Suprapubic skin (tissue), 4 donors: ENCODE measurements around the gene NR4A1. TPM values are rescaled to one million over a fixed set of nuclear protein-coding genes. Genes with fewer than 3 reads are reported as not detected.

ENCODE experiments used
- DNase-seq, 2 donors: peaks; one replicate each; pipeline ENCODE4 v3.0.0-alpha.2; 2019; ENCODE audit warnings: low spot score in 2 of 2
- H3K27ac ChIP-seq: fragments of 200-600 bp; sonication (generic); one replicate; pipeline ENCODE4 v1.5.1; 2019
- H3K27me3 ChIP-seq: fragments of 200-600 bp; sonication (generic); one replicate; pipeline ENCODE4 v1.5.1; 2019
- H3K36me3 ChIP-seq: fragments of 200-600 bp; sonication (generic); one replicate; pipeline ENCODE4 v1.5.1; 2019
- H3K4me1 ChIP-seq: fragments of 200-600 bp; sonication (generic); one replicate; pipeline ENCODE4 v1.5.1; 2019
- H3K4me3 ChIP-seq: fragments of 200-600 bp; sonication (generic); one replicate; pipeline ENCODE4 v1.5.1; 2019; ENCODE audit warnings: mild to moderate bottlenecking
- H3K9me3 ChIP-seq: fragments of 200-600 bp; sonication (generic); one replicate; pipeline ENCODE4 v1.5.1; 2019
- EP300 ChIP-seq: sonication (generic); formaldehyde crosslinking; IDR thresholded peaks from one replicate; pipeline ENCODE4 v1.6.1; 2017; ENCODE audit warnings: antibody characterized with exemption
- POLR2A ChIP-seq, 2 donors: fragments of 450-650 bp; IDR thresholded peaks; one replicate each; pipeline ENCODE4 v1.6.1; 2017; ENCODE audit warnings: antibody characterized with exemption in 2 of 2, mild to moderate bottlenecking in 2 of 2, moderate library complexity in 2 of 2
- POLR2AphosphoS5 ChIP-seq, 3 donors: sonication (generic); formaldehyde crosslinking; IDR thresholded peaks; one replicate each; pipeline ENCODE4 v1.6.1; 2017; ENCODE audit warnings: antibody characterized with exemption in 3 of 3
- WGBS: methylation state at CpG from one replicate; pipeline ENCODE4 v1.1.5; 2018; 5-methylcytosine and 5-hydroxymethylcytosine counted together
- total RNA-seq, 4 donors: library from RNA; depleted of rRNA; stranded (reverse); fragments of >200 nt; gene quantifications; one replicate each; pipeline ENCODE4 v1.1.0, GENCODE V29; 2016
- TF ChIP-seq, protein P1 (sequence below), 2 donors: fragments of 200-600 bp in 1 of 2; fragments of 450-650 bp in 1 of 2; sonication (generic) in 1 of 2; IDR thresholded peaks; one replicate each; pipeline ENCODE4 v1.5.1; 2016 to 2019; ENCODE audit warnings: antibody characterized with exemption in 2 of 2, mild to moderate bottlenecking in 1 of 2, moderate library complexity in 1 of 2

The NR4A1 gene
- total RNA-seq, 4 donors from 2014 or later = 141 to 775 (median 422) TPM

DNA sequence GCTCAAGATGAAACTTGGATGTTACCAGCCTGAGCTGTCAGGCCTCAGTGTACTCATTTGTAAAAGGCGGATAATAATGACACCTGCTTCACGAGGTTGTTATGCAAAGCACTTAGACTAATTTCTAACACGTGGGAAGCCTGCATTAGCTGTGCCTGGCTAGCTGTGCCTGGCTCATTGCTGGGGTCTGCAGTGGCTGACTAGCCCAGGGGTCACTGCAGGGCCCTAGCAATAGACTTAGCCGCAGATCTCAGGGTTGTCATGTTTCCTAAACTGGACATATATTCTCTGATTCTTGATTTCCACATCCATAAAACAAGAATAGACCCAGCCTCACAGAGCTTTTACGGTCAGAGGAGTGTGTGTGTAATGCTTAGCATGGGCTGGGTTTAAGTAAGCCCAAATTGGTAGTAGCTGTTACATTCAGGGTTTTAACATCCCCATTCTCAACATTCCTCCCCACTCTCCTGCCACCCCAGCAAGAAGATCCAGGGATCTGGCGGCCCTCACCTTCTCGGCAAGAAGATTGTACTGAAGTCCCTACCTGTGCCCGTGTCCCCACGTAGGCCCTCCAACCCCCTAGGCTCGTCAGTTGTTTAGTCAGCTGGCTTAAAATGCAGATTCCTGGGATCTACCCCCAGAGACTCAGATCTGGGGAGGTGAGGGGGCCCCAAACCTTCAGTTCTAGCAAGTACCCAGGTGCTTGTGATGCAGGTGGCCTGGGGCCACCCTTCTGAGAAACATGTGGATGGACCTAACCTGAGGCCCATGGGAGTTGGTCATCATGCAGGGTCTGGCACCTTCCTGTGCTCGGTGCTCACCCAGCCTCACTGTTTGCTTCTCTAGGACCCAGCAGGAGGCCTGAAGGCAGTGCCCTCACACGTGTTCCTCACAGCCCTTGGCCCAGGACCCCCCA lies 8.6 kb downstream of the NR4A1 start:
- Histone ChIP-seq H3K27ac (peak overlapping the region; percentile 44), H3K4me3 (no peak overlapping the region), H3K4me1 (peaks cover 27% of the 10 kb centered on the region), H3K9me3 (no peaks in the 10 kb centered on the region), H3K27me3 (no peaks in the 10 kb centered on the region), H3K36me3 (peaks cover 37% of the 10 kb centered on the region)
- TF ChIP-seq, protein P1, sequence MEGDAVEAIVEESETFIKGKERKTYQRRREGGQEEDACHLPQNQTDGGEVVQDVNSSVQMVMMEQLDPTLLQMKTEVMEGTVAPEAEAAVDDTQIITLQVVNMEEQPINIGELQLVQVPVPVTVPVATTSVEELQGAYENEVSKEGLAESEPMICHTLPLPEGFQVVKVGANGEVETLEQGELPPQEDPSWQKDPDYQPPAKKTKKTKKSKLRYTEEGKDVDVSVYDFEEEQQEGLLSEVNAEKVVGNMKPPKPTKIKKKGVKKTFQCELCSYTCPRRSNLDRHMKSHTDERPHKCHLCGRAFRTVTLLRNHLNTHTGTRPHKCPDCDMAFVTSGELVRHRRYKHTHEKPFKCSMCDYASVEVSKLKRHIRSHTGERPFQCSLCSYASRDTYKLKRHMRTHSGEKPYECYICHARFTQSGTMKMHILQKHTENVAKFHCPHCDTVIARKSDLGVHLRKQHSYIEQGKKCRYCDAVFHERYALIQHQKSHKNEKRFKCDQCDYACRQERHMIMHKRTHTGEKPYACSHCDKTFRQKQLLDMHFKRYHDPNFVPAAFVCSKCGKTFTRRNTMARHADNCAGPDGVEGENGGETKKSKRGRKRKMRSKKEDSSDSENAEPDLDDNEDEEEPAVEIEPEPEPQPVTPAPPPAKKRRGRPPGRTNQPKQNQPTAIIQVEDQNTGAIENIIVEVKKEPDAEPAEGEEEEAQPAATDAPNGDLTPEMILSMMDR (IDR thresholded peaks at IDR 0.05) = no peak
- 85% methylated on average over 11 of the region's 12 CpGs for WGBS
- DNase-seq = no peak

DNA sequence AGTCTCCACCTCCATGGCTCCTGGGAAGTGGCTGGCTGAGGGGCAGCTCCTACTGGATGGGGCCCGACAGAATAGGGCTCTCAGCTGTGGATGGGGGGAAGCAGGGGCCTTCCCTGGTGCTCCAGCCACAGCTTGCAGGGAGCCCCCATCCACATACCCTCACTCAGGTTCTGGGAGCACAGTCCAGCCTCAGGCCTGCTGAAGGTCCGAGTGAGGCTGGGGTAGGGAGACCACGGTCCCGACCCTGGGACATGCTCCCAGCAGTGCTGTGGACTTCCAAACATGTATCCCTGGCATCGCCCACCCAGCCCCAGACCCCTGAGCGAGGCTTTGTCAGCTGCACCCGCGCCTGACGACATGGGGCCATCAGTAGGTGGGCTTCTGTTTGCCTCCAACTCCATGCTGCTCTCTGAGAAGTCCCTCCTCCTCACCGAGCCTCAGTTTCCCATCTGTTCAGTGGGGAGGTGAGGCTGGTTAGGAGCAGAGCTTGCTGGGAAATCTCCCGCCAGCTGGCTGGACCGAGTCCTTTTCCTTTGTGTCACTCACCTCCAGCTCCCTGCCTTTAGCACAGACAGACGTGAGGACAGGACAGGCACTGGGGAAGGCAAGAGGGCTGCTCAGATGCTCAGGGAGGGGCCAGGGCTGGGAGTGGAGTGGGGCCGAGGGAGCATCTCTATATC lies 9.4 kb downstream of the NR4A1 start:
- H3K4me3 ChIP-seq = no peak overlapping the region
- TF ChIP-seq, protein P1 (IDR thresholded peaks at IDR 0.05) = no peak
- TF ChIP-seq POLR2A (IDR thresholded peaks at IDR 0.05) (no peak), EP300 (no peak), POLR2AphosphoS5 (IDR thresholded peaks at IDR 0.05) (no peak)
- H3K27ac ChIP-seq = peak overlapping the region; percentile 44
- 87% methylated on average over 13 of the region's 14 CpGs for WGBS
- no peaks in the 10 kb centered on the region for H3K9me3 ChIP-seq
- peak in 1 of 2 donors; percentile 70 for DNase-seq
- H3K4me1 ChIP-seq = peaks cover 21% of the 10 kb centered on the region
- H3K27me3 ChIP-seq = no peaks in the 10 kb centered on the region
- H3K36me3 ChIP-seq = peaks cover 30% of the 10 kb centered on the region

DNA sequence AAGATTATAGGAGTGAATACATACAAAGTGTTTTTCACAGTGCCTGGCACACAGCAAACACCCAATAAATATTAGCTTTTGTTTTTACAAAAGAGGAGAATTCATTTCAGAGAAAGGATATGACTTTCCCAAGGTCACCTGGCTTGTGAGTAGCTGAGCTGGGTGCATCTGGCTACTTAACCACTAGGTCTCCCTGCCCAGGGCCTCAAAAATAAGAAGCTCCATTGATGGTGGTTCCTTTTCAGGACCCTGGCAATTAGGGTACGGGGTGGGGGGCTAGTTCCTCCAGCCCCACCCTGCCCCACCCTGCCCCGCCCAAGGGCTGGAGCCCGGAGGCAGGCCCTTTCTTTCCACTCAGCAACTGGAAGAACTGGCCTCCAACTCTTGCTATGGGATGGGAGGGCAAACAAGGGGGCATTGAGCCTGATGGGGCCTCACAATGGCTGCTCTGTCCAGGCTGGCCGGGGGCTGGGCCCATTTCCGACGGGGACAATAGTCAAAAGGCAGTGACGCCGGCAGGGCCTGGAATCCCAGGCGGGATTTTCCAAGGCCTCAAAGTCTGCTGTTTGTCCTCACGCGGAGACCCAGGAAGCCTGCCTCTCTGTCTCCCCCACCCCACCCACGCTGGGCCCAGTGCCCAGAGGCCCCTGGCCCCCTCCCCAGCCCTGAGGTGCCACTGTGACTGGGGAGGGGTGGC lies 10.4 kb downstream of the NR4A1 start:
- H3K27me3 ChIP-seq = no peaks in the 10 kb centered on the region
- TF ChIP-seq POLR2A (IDR thresholded peaks at IDR 0.05) (no peak), EP300 (no peak), POLR2AphosphoS5 (IDR thresholded peaks at IDR 0.05) (no peak)
- TF ChIP-seq, protein P1 (IDR thresholded peaks at IDR 0.05) = no peak
- H3K9me3 ChIP-seq = no peaks in the 10 kb centered on the region
- peak overlapping the region; percentile 64 for H3K27ac ChIP-seq
- WGBS = 64% methylated on average over 3 of the region's 12 CpGs
- peaks cover 22% of the 10 kb centered on the region for H3K36me3 ChIP-seq
- DNase-seq = peak in 1 of 2 donors; percentile 63
- peaks cover 21% of the 10 kb centered on the region for H3K4me1 ChIP-seq
- no peak overlapping the region for H3K4me3 ChIP-seq

DNA sequence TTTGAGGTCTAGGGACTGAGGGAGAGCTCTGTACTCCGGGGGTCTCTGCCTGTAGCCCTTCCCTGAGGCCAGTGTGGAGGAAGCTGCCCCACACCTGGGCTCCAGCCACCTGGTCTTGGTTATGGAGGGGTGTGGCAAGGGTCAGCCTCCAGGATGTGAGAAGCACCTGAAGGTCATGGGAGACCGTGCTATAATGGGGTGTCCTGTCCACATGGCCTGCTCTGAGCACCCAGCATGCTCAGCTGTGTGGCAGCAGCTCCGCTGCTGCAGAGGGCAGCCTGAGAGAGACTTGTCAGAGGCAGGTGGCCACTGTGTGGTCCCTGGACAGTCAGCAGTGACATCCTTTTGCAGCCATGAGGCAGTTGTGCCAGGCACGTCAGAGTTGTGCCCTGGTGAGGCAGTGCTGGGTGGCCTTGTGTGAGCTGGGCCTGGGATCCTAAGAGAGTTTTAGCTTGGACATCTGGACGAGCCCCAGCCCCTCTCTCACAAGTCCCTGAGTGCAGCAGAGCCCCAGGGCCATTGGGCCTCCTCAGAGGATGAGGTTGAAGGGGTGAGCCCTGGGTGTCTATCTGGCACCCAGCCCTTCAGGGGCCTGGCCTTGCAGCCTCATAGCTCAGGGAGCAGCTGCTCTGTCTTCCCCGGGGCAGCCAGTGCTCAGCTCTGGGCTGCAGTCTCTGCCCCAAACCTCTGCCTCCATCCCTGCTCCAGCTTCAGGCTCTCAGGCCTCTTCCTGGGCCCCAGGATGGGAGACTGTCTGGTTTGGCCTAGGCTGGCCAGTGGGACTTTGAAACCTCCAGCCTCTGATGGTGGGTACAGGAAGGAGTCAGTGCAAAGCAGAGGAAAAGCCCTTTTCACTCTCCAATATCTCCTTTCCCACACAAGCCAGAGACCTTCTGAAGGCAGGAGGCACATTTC lies 11.2 kb downstream of the NR4A1 start:
- Histone ChIP-seq H3K27ac (peak overlapping the region; percentile 64), H3K4me3 (no peak overlapping the region)

More for the DNA sequence above, 11.2 kb downstream of the NR4A1 start:
- Histone ChIP-seq H3K9me3 (no peaks in the 10 kb centered on the region), H3K27me3 (no peaks in the 10 kb centered on the region), H3K36me3 (peaks cover 14% of the 10 kb centered on the region), H3K4me1 (peaks cover 21% of the 10 kb centered on the region)
- peak in 1 of 2 donors; percentile 62 for DNase-seq
- TF ChIP-seq, protein P1 (IDR thresholded peaks at IDR 0.05) = no peak
- TF ChIP-seq POLR2A (IDR thresholded peaks at IDR 0.05) = no peak
- no CpG with 5 or more reads among the region's 6 CpGs for WGBS
